HTERT RPE-1 (cell line): Measurements from ENCODE around the gene DICER1.

Source experiments
- in situ Hi-C: fragments of 300-500 bp; cut with MboI; formaldehyde crosslinking; loops from 4 replicates; pipeline ENCODE4 v1.14.3; 2020; ENCODE audit warnings: low sequenced_read_pairs

The DICER1 gene

GRCh38 chr14:95126906-95127530 lies 30.3 kb downstream of the DICER1 start:
- in situ Hi-C loops: no loop called here

- in situ Hi-C loops: no loop called here
Observed at GRCh38 chr14:95125915-95126314, 31.4 kb downstream of the DICER1 start.

- in situ Hi-C loops: no loop called here
Observed at GRCh38 chr14:95125221-95125620, 32.1 kb downstream of the DICER1 start.

GRCh38 chr14:95123891-95124579 lies 33.3 kb downstream of the DICER1 start:
- in situ Hi-C loops: no loop called here

- in situ Hi-C loops: no loop called here
Observed at GRCh38 chr14:95122621-95122945, 34.7 kb downstream of the DICER1 start.

- in situ Hi-C loops: no loop called here
Observed at GRCh38 chr14:95121911-95122620, 35.3 kb downstream of the DICER1 start.

- in situ Hi-C loops: no loop called here
Observed at GRCh38 chr14:95119336-95119735, 38.0 kb downstream of the DICER1 start.

GRCh38 chr14:95117937-95118721 lies 39.2 kb downstream of the DICER1 start:
- in situ Hi-C loops: no loop called here

- in situ Hi-C loops: no loop called here
Observed at GRCh38 chr14:95113476-95113875, 43.9 kb downstream of the DICER1 start.

GRCh38 chr14:95111507-95112164 lies 45.7 kb downstream of the DICER1 start:
- in situ Hi-C loops: no loop called here

GRCh38 chr14:95110178-95110577 lies 47.2 kb downstream of the DICER1 start:
- in situ Hi-C loops: no loop called here

GRCh38 chr14:95107711-95108110 lies 49.6 kb downstream of the DICER1 start:
- in situ Hi-C loops: no loop called here

GRCh38 chr14:95106971-95107370 lies 50.4 kb downstream of the DICER1 start:
- in situ Hi-C loops: no loop called here

- in situ Hi-C loops: no loop called here
Observed at GRCh38 chr14:95104911-95105310, 52.4 kb downstream of the DICER1 start.

GRCh38 chr14:95102680-95103044 lies 54.7 kb downstream of the DICER1 start:
- in situ Hi-C loops: no loop called here

GRCh38 chr14:95101736-95102679 lies 55.3 kb downstream of the DICER1 start:
- in situ Hi-C loops: no loop called here

- in situ Hi-C loops: no loop called here
Observed at GRCh38 chr14:95098984-95099599, 58.2 kb downstream of the DICER1 start.

- in situ Hi-C loops: no loop called here
Observed at GRCh38 chr14:95097385-95097784, 59.9 kb downstream of the DICER1 start.

GRCh38 chr14:95096476-95096875 lies 60.9 kb downstream of the DICER1 start:
- in situ Hi-C loops: no loop called here
